ENCODE results near the gene PBX2. TPM values are rescaled to one million over a fixed set of nuclear protein-coding genes. Genes with fewer than 3 reads are reported as not detected.

The PBX2 gene, protein sequence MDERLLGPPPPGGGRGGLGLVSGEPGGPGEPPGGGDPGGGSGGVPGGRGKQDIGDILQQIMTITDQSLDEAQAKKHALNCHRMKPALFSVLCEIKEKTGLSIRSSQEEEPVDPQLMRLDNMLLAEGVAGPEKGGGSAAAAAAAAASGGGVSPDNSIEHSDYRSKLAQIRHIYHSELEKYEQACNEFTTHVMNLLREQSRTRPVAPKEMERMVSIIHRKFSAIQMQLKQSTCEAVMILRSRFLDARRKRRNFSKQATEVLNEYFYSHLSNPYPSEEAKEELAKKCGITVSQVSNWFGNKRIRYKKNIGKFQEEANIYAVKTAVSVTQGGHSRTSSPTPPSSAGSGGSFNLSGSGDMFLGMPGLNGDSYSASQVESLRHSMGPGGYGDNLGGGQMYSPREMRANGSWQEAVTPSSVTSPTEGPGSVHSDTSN
- 84.0 and 97.2 TPM in 2 replicates for total RNA-seq (2021)
- Bru-seq, nascent RNA = percentile 82 among the genes with signal in this experiment
- percentile 96 among the genes with signal in this experiment for BruChase-seq, experiment 1, labeled RNA remaining after a 2-hour chase
- percentile 98 among the genes with signal in this experiment for BruChase-seq, experiment 2, labeled RNA remaining after a 6-hour chase
- long read RNA-seq, partial matches to known transcripts = 3 of 11 reads
- long read RNA-seq, other reads (novel, unspliced or antisense) = 5 of 11 reads

DNA sequence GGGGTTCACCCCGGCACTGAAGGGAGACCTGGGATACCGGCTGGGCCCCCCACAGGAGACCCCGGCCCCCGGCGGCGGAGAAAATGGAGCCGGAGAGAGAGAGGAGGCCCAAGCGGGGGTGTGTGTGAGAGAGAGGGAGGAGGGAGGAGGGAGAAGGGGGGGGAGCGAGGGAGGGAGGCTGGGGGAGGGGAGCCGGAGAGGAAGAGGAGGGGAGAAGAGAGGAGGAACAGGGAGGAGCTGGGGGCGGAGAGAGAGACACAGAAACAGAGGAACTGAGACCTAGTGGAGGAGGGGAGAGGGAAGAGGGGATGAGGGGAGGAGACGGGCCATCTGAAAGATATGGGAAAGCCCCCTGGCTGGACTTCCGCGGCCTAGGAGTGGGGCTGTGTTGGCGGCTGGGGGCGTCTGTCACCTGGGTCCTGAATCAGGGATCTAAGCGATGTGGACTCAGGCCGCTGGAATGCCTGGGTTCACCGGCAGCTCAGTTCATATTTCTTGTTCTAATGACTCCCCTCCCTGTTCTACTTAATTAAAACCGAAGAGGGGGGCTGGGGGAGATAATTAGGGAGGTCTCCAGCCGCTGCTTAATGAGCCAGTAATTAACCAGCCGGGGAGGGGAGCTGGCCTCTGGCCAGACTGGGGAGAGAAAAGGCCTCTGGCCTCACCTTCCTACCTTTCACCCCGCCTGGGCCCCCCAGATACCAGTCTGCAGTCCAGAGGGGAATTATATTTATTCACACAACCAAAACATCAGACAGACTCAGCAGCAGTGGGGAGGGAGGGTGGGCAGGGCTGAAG is at the start of gene PBX2:
PBX2 (minus strand) TSS at position 149 of the 798 bp plus-strand sequence. CDS start 287 bp downstream, outside the sequence.
- Histone ChIP-seq H3K27me3 (replicated peaks; ENCODE audit: insufficient read depth, low read depth, low read length, poor library complexity) (no peaks in the 10 kb centered on the region), H3K36me3 (ENCODE audit: insufficient read depth, low read length, poor library complexity, severe bottlenecking) (peaks cover 20% of the 10 kb centered on the region), H3K9me3 (ENCODE audit: low read depth, low read length, poor library complexity, severe bottlenecking) (no peaks in the 10 kb centered on the region), H3K27ac (ENCODE audit: low read depth, low read length, poor library complexity, severe bottlenecking) (peak within 1 kb of the TSS; percentile 94), H3K4me1 (ENCODE audit: insufficient read depth, low read length, poor library complexity, severe bottlenecking) (peaks cover 28% of the 10 kb centered on the region), H3K4me3 (ENCODE audit: low read depth, low read length, poor library complexity, severe bottlenecking) (peak within 1 kb of the TSS; percentile 69)
- TF ChIP-seq, protein P1, sequence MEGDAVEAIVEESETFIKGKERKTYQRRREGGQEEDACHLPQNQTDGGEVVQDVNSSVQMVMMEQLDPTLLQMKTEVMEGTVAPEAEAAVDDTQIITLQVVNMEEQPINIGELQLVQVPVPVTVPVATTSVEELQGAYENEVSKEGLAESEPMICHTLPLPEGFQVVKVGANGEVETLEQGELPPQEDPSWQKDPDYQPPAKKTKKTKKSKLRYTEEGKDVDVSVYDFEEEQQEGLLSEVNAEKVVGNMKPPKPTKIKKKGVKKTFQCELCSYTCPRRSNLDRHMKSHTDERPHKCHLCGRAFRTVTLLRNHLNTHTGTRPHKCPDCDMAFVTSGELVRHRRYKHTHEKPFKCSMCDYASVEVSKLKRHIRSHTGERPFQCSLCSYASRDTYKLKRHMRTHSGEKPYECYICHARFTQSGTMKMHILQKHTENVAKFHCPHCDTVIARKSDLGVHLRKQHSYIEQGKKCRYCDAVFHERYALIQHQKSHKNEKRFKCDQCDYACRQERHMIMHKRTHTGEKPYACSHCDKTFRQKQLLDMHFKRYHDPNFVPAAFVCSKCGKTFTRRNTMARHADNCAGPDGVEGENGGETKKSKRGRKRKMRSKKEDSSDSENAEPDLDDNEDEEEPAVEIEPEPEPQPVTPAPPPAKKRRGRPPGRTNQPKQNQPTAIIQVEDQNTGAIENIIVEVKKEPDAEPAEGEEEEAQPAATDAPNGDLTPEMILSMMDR (conservative IDR thresholded peaks at IDR 0.05; ENCODE audit: low read depth, low read length) = no peak
- TF ChIP-seq EZH2 (IDR thresholded peaks at IDR 0.05; ENCODE audit: borderline replicate concordance, low read depth, low read length, poor library complexity, severe bottlenecking) = no peak
- POLR2A ChIA-PET (ENCODE audit: low non-redundant PET) = no interaction called here
- TSS peak; percentile 95 for BruUV-seq (replicated peaks)
- intact Hi-C loops (cut with micrococcal nuclease; ENCODE audit: unreplicated experiment) = no loop called here
- CTCF ChIA-PET = interaction anchor here (0.5 to 0.9 kb wide), 3 partner anchors 26 to 1058 kb away, joined by 3 read pairs; partner anchors contain the start of genes ATF6B and EGFL8
- peak; percentile 94 for DNase-seq (ENCODE audit: low spot score)

DNA sequence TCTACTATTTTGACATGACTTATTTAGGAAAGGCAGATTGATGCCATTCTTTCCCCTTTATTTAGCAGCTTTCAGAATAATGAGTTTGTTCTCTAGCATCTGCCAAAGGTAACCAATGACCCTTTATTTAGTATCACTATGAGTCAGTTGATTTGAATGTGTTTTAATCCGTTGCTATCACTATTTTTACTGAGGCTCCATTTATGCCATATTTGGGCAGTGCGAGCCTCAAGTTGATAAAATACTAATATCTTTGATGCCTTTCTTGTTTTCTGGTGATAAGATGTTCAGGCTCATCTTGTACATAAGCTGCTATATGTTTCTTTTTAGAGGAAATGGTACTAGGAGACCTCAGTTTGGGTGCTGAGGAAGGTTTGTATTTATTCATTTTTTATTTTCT is 49.5 kb upstream of the PBX2 start:
- Histone ChIP-seq H3K27me3 (replicated peaks; ENCODE audit: insufficient read depth, low read depth, low read length, poor library complexity) (no peaks in the 10 kb centered on the region), H3K4me3 (ENCODE audit: low read depth, low read length, poor library complexity, severe bottlenecking) (no peak overlapping the region), H3K27ac (ENCODE audit: low read depth, low read length, poor library complexity, severe bottlenecking) (no peak overlapping the region), H3K9me3 (ENCODE audit: low read depth, low read length, poor library complexity, severe bottlenecking) (no peaks in the 10 kb centered on the region), H3K4me1 (ENCODE audit: insufficient read depth, low read length, poor library complexity, severe bottlenecking) (no peaks in the 10 kb centered on the region), H3K36me3 (ENCODE audit: insufficient read depth, low read length, poor library complexity, severe bottlenecking) (no peaks in the 10 kb centered on the region)
- intact Hi-C loops (cut with micrococcal nuclease; ENCODE audit: unreplicated experiment) = no loop called here
- no TSS peak for BruUV-seq (replicated peaks)
- no peak for DNase-seq (ENCODE audit: low spot score)
- TF ChIP-seq EZH2 (IDR thresholded peaks at IDR 0.05; ENCODE audit: borderline replicate concordance, low read depth, low read length, poor library complexity, severe bottlenecking) = no peak
- TF ChIP-seq, protein P1 (conservative IDR thresholded peaks at IDR 0.05; ENCODE audit: low read depth, low read length) = no peak
- ChIA-PET CTCF (no interaction called here), POLR2A (ENCODE audit: low non-redundant PET) (no interaction called here)

DNA sequence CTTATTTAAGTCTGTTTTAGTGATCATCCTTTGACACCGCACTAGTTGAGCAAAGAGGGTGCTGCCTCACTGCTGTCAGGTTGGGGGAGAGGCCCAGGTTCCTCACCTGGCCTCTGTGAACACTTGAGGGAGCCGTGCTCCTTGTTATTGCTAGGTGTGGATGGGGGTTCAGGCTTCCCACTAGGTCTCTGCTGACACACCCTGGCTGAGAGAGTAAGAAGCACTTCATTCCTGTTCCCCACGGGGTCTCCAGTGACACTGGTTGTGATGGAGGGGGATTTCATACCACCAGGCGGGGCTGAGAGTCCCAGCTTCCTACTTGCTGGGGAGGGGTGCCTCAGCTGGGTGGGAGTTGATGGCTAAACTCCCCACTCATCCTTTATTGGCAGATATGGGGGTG is 44.9 kb upstream of the PBX2 start:
- intact Hi-C loops (cut with micrococcal nuclease; ENCODE audit: unreplicated experiment) = no loop called here
- no peak for DNase-seq (ENCODE audit: low spot score)
- no TSS peak for BruUV-seq (replicated peaks)

More for the DNA sequence above, 44.9 kb upstream of the PBX2 start:
- Histone ChIP-seq H3K4me1 (ENCODE audit: insufficient read depth, low read length, poor library complexity, severe bottlenecking) (no peaks in the 10 kb centered on the region), H3K27ac (ENCODE audit: low read depth, low read length, poor library complexity, severe bottlenecking) (no peak overlapping the region), H3K9me3 (ENCODE audit: low read depth, low read length, poor library complexity, severe bottlenecking) (no peaks in the 10 kb centered on the region), H3K4me3 (ENCODE audit: low read depth, low read length, poor library complexity, severe bottlenecking) (no peak overlapping the region), H3K27me3 (replicated peaks; ENCODE audit: insufficient read depth, low read depth, low read length, poor library complexity) (no peaks in the 10 kb centered on the region), H3K36me3 (ENCODE audit: insufficient read depth, low read length, poor library complexity, severe bottlenecking) (no peaks in the 10 kb centered on the region)
- TF ChIP-seq, protein P1 (conservative IDR thresholded peaks at IDR 0.05; ENCODE audit: low read depth, low read length) = no peak
- no peak for TF ChIP-seq EZH2 (IDR thresholded peaks at IDR 0.05; ENCODE audit: borderline replicate concordance, low read depth, low read length, poor library complexity, severe bottlenecking)
- CTCF ChIA-PET = no interaction called here
- POLR2A ChIA-PET (ENCODE audit: low non-redundant PET) = no interaction called here

Measured in A673 (cell line).